H1 (cell line): ENCODE measurements around the gene P3H3. TPM values are rescaled to one million over a fixed set of nuclear protein-coding genes. Genes with fewer than 3 reads are reported as not detected.

Experiments
- BRCA1 ChIP-seq: IDR thresholded peaks from 2 replicates; pipeline ENCODE4 v1.6.1; 2012; ENCODE audit warnings: low read depth, low read length, improper control_type of control experiment
- SIX5 ChIP-seq: IDR thresholded peaks from 2 replicates; pipeline ENCODE4 v1.6.1; 2011; ENCODE audit warnings: mild to moderate bottlenecking, low read depth, low read length
- polyA plus RNA-seq, 7 experiments: library from polyadenylated mRNA; depleted of rRNA in 3 of 7; stranded (reverse) in 5 of 7; unstranded in 2 of 7; fragments of >200 nt in 5 of 7; fragments of 200-250 nt in 2 of 7; gene quantifications; 1 replicate in 5 of 7; 2 replicates in 1 of 7; 4 replicates in 1 of 7; pipeline versions ENCODE4 v1.2.1 to v1.2.3, GENCODE V29; 2011 to 2013; ENCODE audit warnings: missing spikeins in 2 of 7, mixed read lengths in 2 of 7
- total RNA-seq: library from RNA; stranded (reverse); fragmentation: NEBNext Ultra II Directional; extraction: Animal tissue kit (Norgen Biotek cat#: 25700); gene quantifications from 2 replicates; pipeline ENCODE4 v1.2.1, GENCODE V29; 2021

P3H3 gene
- total and polyA plus RNA-seq, 2 of the 8 experiments (the other 6 are each of a cell fraction or from before 2014, with no cell fraction given) = 22.9 to 43.5 TPM

GRCh38 chr12:6839482-6840201 lies 11.4 kb downstream of the P3H3 start (continued):
- TF ChIP-seq SIX5 (no peak), BRCA1 (no peak)
